ENCODE results near the gene RIPPLY3.
A peak's percentile ranks its signal among the peaks of the same experiment; 100 is the strongest.
"Not testable (repeated sequence)": the region's sequence is repeated elsewhere in the genome, so short reads cannot be mapped to it uniquely, and the experiment has no call there.

Gene RIPPLY3

GRCh38 chr21:36981977-36982700, 24.4 kb upstream of the RIPPLY3 start:
- DNase-seq = no peak

- DNase-seq = no peak
These were observed 20.5 kb upstream of the RIPPLY3 start for GRCh38 chr21:36985751-36986594.

- no peak for DNase-seq
These were observed 18.7 kb upstream of the RIPPLY3 start for GRCh38 chr21:36987845-36988244.

- no peak for DNase-seq
These were observed 18.0 kb upstream of the RIPPLY3 start for GRCh38 chr21:36988536-36988935.

GRCh38 chr21:36989199-36989698, 17.3 kb upstream of the RIPPLY3 start:
- not testable (repeated sequence) for DNase-seq

- DNase-seq = peak; percentile 93
These were observed 16.6 kb upstream of the RIPPLY3 start for GRCh38 chr21:36989699-36990507.

- peak; percentile 46 for DNase-seq
These were observed 15.8 kb upstream of the RIPPLY3 start for GRCh38 chr21:36990508-36991205.

- DNase-seq = no peak
These were observed 13.8 kb upstream of the RIPPLY3 start for GRCh38 chr21:36992671-36993070.

- no peak for DNase-seq
These were observed 11.9 kb upstream of the RIPPLY3 start for GRCh38 chr21:36994501-36995158.

- DNase-seq = not testable (repeated sequence)
These were observed 11.2 kb upstream of the RIPPLY3 start for GRCh38 chr21:36995285-36995684.

- no peak for DNase-seq
These were observed 7.2 kb upstream of the RIPPLY3 start for GRCh38 chr21:36999131-36999898.

GRCh38 chr21:37000381-37000780, 6.1 kb upstream of the RIPPLY3 start:
- DNase-seq = no peak

- DNase-seq = no peak
These were observed 5.1 kb upstream of the RIPPLY3 start for GRCh38 chr21:37001441-37001840.

- DNase-seq = not testable (repeated sequence)
These were observed 3.7 kb upstream of the RIPPLY3 start for GRCh38 chr21:37002851-37003250.

GRCh38 chr21:37003917-37004316, 2.6 kb upstream of the RIPPLY3 start:
- not testable (repeated sequence) for DNase-seq

GRCh38 chr21:37005548-37006485, 685 bp upstream of the RIPPLY3 start:
- no peak for DNase-seq

- peak; percentile 96 for DNase-seq
These were observed 2.2 kb downstream of the RIPPLY3 start for GRCh38 chr21:37008724-37009123.

- DNase-seq = peak; percentile 91
These were observed 3.3 kb downstream of the RIPPLY3 start for GRCh38 chr21:37009740-37010341.

GRCh38 chr21:37017951-37018679, 11.6 kb downstream of the RIPPLY3 start:
- DNase-seq = no peak

All from DMS153 (cell line).